Endodermal cell (in vitro differentiated cells): ENCODE results near the gene DEPP1. TPM values are rescaled to one million over a fixed set of nuclear protein-coding genes. Genes with fewer than 3 reads are reported as not detected.

ENCODE experiments used
- DNase-seq: peaks from one replicate; pipeline ENCODE4 v3.0.0-alpha.2; 2017
- H3K27ac ChIP-seq: 2 replicates; pipeline ENCODE4 v1.5.1; 2013; ENCODE audit warnings: mild to moderate bottlenecking, low read depth, low read length, moderate library complexity
- H3K27me3 ChIP-seq: 2 replicates; pipeline ENCODE4 v1.6.1; 2013; ENCODE audit warnings: mild to moderate bottlenecking, low read length, moderate library complexity; ENCODE audit not compliant: insufficient read depth, control insufficient read depth, poor library complexity, severe bottlenecking
- H3K36me3 ChIP-seq: 2 replicates; pipeline ENCODE4 v1.7.0; 2013; ENCODE audit warnings: mild to moderate bottlenecking, low read length, moderate library complexity; ENCODE audit not compliant: control insufficient read depth, insufficient read depth
- H3K4me1 ChIP-seq: one replicate; pipeline ENCODE4 v1.7.0; 2013; ENCODE audit warnings: low read length; ENCODE audit not compliant: control insufficient read depth, insufficient read depth
- H3K4me3 ChIP-seq: 2 replicates; pipeline ENCODE4 v1.5.1; 2013; ENCODE audit warnings: mild to moderate bottlenecking, low read length, moderate library complexity
- H3K9ac ChIP-seq: 2 replicates; pipeline ENCODE4 v1.6.1; 2013; ENCODE audit warnings: mild to moderate bottlenecking, low read length, moderate library complexity; ENCODE audit not compliant: poor library complexity, severe bottlenecking; ENCODE audit errors: extremely low read depth
- H3K9me3 ChIP-seq: 2 replicates; pipeline ENCODE4 v1.6.1; 2013; ENCODE audit warnings: mild to moderate bottlenecking, low read length, moderate library complexity; ENCODE audit not compliant: control insufficient read depth
- H3K27ac Mint-ChIP-seq: 2 replicates; pipeline ENCODE4 v1.8.0; 2020; ENCODE audit warnings: mixed read lengths
- H3K27me3 Mint-ChIP-seq: 2 replicates; pipeline ENCODE4 v1.8.0; 2021; ENCODE audit warnings: mild to moderate bottlenecking, mixed read lengths; ENCODE audit not compliant: insufficient read depth
- H3K36me3 Mint-ChIP-seq: 2 replicates; pipeline ENCODE4 v1.8.0; 2020; ENCODE audit warnings: low read depth, mixed read lengths
- H3K4me1 Mint-ChIP-seq: 2 replicates; pipeline ENCODE4 v1.8.0; 2020; ENCODE audit warnings: mixed read lengths
- H3K4me3 Mint-ChIP-seq: 2 replicates; pipeline ENCODE4 v1.8.0; 2020; ENCODE audit warnings: mild to moderate bottlenecking, moderate library complexity, mixed read lengths
- H3K9me3 Mint-ChIP-seq: 2 replicates; pipeline ENCODE4 v1.8.0; 2020; ENCODE audit warnings: mild to moderate bottlenecking, mixed read lengths
- CTCF ChIP-seq: fragments of 200-600 bp; sonication (generic); conservative IDR thresholded peaks from 2 replicates; pipeline ENCODE4 v1.5.0; 2021; ENCODE audit warnings: antibody characterized with exemption, mild to moderate bottlenecking
- WGBS, 2 experiments: methylation state at CpG; one replicate each; pipeline versions ENCODE4 v1.1.5 to v1.1.7; 2013; ENCODE audit warnings: missing lambda C conversion rate in 2 of 2, mixed read lengths in 1 of 2; ENCODE audit not compliant: insufficient coverage in 1 of 2, insufficient read length in 1 of 2; 5-methylcytosine and 5-hydroxymethylcytosine counted together
- total RNA-seq, 2 donors: library from RNA; stranded (reverse); fragmentation: NEBNext Ultra II Directional in 1 of 2; extraction: Animal tissue kit (Norgen Biotek cat#: 25700) in 1 of 2; gene quantifications; 2 replicates in 1 of 2; 3 replicates in 1 of 2; pipeline ENCODE4 v1.2.1, GENCODE V29; 2021

The DEPP1 gene
- total RNA-seq, 2 donors from 2014 or later = 1.3 to 2.6 TPM

- Mint-ChIP-seq H3K4me1 (peaks cover 14% of the 10 kb centered on the region), H3K27me3 (peaks cover 3% of the 10 kb centered on the region), H3K27ac (no peak overlapping the region), H3K4me3 (no peak overlapping the region), H3K36me3 (peaks cover 3% of the 10 kb centered on the region), H3K9me3 (no peaks in the 10 kb centered on the region)
- Histone ChIP-seq H3K36me3 (no peaks in the 10 kb centered on the region), H3K9ac (no peak overlapping the region), H3K9me3 (no peaks in the 10 kb centered on the region), H3K4me1 (peaks cover 8% of the 10 kb centered on the region), H3K27me3 (no peaks in the 10 kb centered on the region), H3K27ac (no peak overlapping the region), H3K4me3 (no peak overlapping the region)
- 94 to 95% methylated on average over 11 of the region's 11 CpGs for WGBS, 2 experiments
- DNase-seq = no peak
- TF ChIP-seq CTCF = no peak
Observed at GRCh38 chr10:44971434-44971833, 7.2 kb downstream of the DEPP1 start.

- no peak for DNase-seq
- no peak overlapping the region for H3K27ac Mint-ChIP-seq
- peaks cover 14% of the 10 kb centered on the region for H3K4me1 Mint-ChIP-seq
Observed at GRCh38 chr10:44970812-44971395, 7.7 kb downstream of the DEPP1 start.

GRCh38 chr10:44969854-44970253, 8.8 kb downstream of the DEPP1 start:
- H3K27me3 Mint-ChIP-seq = peaks cover 3% of the 10 kb centered on the region
- peaks cover 3% of the 10 kb centered on the region for H3K36me3 Mint-ChIP-seq
- H3K36me3 ChIP-seq = no peaks in the 10 kb centered on the region
- H3K27ac Mint-ChIP-seq = no peak overlapping the region
- WGBS, 2 experiments = 92 to 97% methylated on average over 6 to 9 of the region's 9 CpGs
- no peak for DNase-seq
- peaks cover 4% of the 10 kb centered on the region for H3K4me1 ChIP-seq
- no peak overlapping the region for H3K4me3 ChIP-seq
- H3K4me3 Mint-ChIP-seq = no peak overlapping the region
- H3K4me1 Mint-ChIP-seq = peaks cover 18% of the 10 kb centered on the region
- H3K27ac ChIP-seq = no peak overlapping the region
- H3K9me3 Mint-ChIP-seq = no peaks in the 10 kb centered on the region
- no peaks in the 10 kb centered on the region for H3K9me3 ChIP-seq
- no peak for TF ChIP-seq CTCF
- no peaks in the 10 kb centered on the region for H3K27me3 ChIP-seq
- no peak overlapping the region for H3K9ac ChIP-seq

More at GRCh38 chr10:44970812-44971395, 7.7 kb downstream of the DEPP1 start:
- Histone ChIP-seq H3K4me1 (peaks cover 8% of the 10 kb centered on the region), H3K27me3 (no peaks in the 10 kb centered on the region), H3K9me3 (no peaks in the 10 kb centered on the region), H3K36me3 (no peaks in the 10 kb centered on the region), H3K27ac (no peak overlapping the region), H3K9ac (no peak overlapping the region), H3K4me3 (no peak overlapping the region)
- Mint-ChIP-seq H3K4me3 (no peak overlapping the region), H3K9me3 (no peaks in the 10 kb centered on the region), H3K36me3 (peaks cover 3% of the 10 kb centered on the region), H3K27me3 (peaks cover 3% of the 10 kb centered on the region)
- no peak for TF ChIP-seq CTCF
- 95 to 100% methylated on average over 2 to 8 of the region's 8 CpGs for WGBS, 2 experiments
